Measurements from ENCODE around the gene ZNF225.
"Not testable (repeated sequence)": the region's sequence is repeated elsewhere in the genome, so short reads cannot be mapped to it uniquely, and the experiment has no call there.

The ZNF225 gene

GRCh38 chr19:44113784-44114390, 688 bp downstream of the ZNF225 start:
- peaks cover 0 to 13% (median 6%) of the 10 kb centered on the region in 5 experiments for H3K9me3 ChIP-seq (ENCODE audit: control extremely low read depth in 1 of 5, control insufficient read depth in 4 of 5, insufficient read depth in 2 of 5, low read depth in 1 of 5, low read length in 4 of 5)
- ChIA-PET CTCF (no interaction called here), POLR2A (interaction anchor here (0.6 to 0.8 kb wide), 2 partner anchors 16 to 110 kb away, joined by 3 read pairs; no protein-coding TSS in a partner anchor)
- WGBS (ENCODE audit: insufficient coverage): 9% methylated on average over 12 of the region's 18 CpGs
- H3K27ac ChIP-seq (ENCODE audit: insufficient read depth in 1 of 2, low read depth in 1 of 2, low read length in 2 of 2, poor library complexity in 1 of 2, severe bottlenecking in 2 of 2): peak overlapping the region; percentile 54 to 80
- H3K36me3 ChIP-seq (ENCODE audit: control insufficient read depth in 4 of 4, insufficient read depth in 4 of 4, low read length in 3 of 4): peaks cover 8 to 27% (median 21%) of the 10 kb centered on the region in 4 experiments
- no peaks in the 10 kb centered on the region for H3K27me3 ChIP-seq (replicated peaks in 2 of 5; ENCODE audit: control insufficient read depth in 4 of 5, insufficient read depth in 5 of 5, low read length in 4 of 5)
- H3K4me3 ChIP-seq (ENCODE audit: control insufficient read depth in 1 of 7, extremely low read depth in 1 of 7, insufficient read depth in 4 of 7, low read depth in 2 of 7, low read length in 6 of 7): peak overlapping the region; percentile 73 to 98 (median 92)
- H3K4me1 ChIP-seq (ENCODE audit: control extremely low read depth in 1 of 4, control insufficient read depth in 4 of 4, insufficient read depth in 4 of 4, low read length in 3 of 4): peaks cover 0 to 19% (median 12%) of the 10 kb centered on the region in 4 experiments
- peak in 2 of 3 donors; percentile 2 to 18 for DNase-seq

GRCh38 chr19:44121162-44121561, 8.0 kb downstream of the ZNF225 start:
- POLR2A ChIA-PET; H3K27ac ChIP-seq (ENCODE audit: insufficient read depth in 1 of 2, low read depth in 1 of 2, low read length in 2 of 2, poor library complexity in 1 of 2, severe bottlenecking in 2 of 2); CTCF ChIA-PET; H3K4me1 ChIP-seq (ENCODE audit: control extremely low read depth in 1 of 4, control insufficient read depth in 4 of 4, insufficient read depth in 4 of 4, low read length in 3 of 4); DNase-seq; H3K4me3 ChIP-seq (ENCODE audit: control insufficient read depth in 1 of 7, extremely low read depth in 1 of 7, insufficient read depth in 4 of 7, low read depth in 2 of 7, low read length in 6 of 7); H3K27me3 ChIP-seq (replicated peaks in 2 of 5; ENCODE audit: control insufficient read depth in 4 of 5, insufficient read depth in 5 of 5, low read length in 4 of 5): not testable (repeated sequence)
- Histone ChIP-seq H3K9me3 (ENCODE audit: control extremely low read depth in 1 of 5, control insufficient read depth in 4 of 5, insufficient read depth in 2 of 5, low read depth in 1 of 5, low read length in 4 of 5) (peaks cover 4 to 48% (median 12%) of the 10 kb centered on the region in 5 experiments), H3K36me3 (ENCODE audit: control insufficient read depth in 4 of 4, insufficient read depth in 4 of 4, low read length in 3 of 4) (peaks cover 28 to 81% (median 30%) of the 10 kb centered on the region in 4 experiments)
- 100% methylated on average over 2 of the region's 4 CpGs for WGBS (ENCODE audit: insufficient coverage)

DNA sequence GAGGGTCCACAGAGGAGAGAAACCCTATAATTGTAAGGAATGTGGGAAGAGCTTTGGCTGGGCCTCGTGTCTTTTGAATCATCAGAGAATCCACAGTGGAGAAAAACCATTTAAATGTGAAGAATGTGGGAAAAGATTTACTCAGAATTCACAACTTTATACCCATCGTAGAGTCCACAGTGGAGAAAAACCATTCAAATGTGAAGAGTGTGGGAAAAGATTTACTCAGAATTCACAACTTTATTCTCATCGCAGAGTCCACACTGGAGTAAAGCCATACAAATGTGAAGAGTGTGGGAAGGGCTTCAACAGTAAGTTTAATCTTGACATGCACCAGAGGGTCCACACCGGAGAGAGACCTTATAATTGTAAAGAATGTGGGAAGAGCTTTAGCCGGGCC, 18.8 kb downstream of the ZNF225 start:
- Histone ChIP-seq H3K36me3 (ENCODE audit: control insufficient read depth in 4 of 4, insufficient read depth in 4 of 4, low read length in 3 of 4) (peaks cover 23 to 54% (median 37%) of the 10 kb centered on the region in 4 experiments), H3K4me1 (ENCODE audit: control extremely low read depth in 1 of 4, control insufficient read depth in 4 of 4, insufficient read depth in 4 of 4, low read length in 3 of 4) (no peaks in the 10 kb centered on the region), H3K4me3 (ENCODE audit: control insufficient read depth in 1 of 7, extremely low read depth in 1 of 7, insufficient read depth in 4 of 7, low read depth in 2 of 7, low read length in 6 of 7) (no peak overlapping the region), H3K27ac (ENCODE audit: insufficient read depth in 1 of 2, low read depth in 1 of 2, low read length in 2 of 2, poor library complexity in 1 of 2, severe bottlenecking in 2 of 2) (no peak overlapping the region), H3K27me3 (replicated peaks in 2 of 5; ENCODE audit: control insufficient read depth in 4 of 5, insufficient read depth in 5 of 5, low read length in 4 of 5) (no peaks in the 10 kb centered on the region), H3K9me3 (ENCODE audit: control extremely low read depth in 1 of 5, control insufficient read depth in 4 of 5, insufficient read depth in 2 of 5, low read depth in 1 of 5, low read length in 4 of 5) (peaks cover 21 to 74% (median 38%) of the 10 kb centered on the region in 5 experiments)
- no peak for DNase-seq
- POLR2A ChIA-PET: no interaction called here
- CTCF ChIA-PET: no interaction called here
- WGBS (ENCODE audit: insufficient coverage): 100% methylated on average over 3 of the region's 5 CpGs

DNA sequence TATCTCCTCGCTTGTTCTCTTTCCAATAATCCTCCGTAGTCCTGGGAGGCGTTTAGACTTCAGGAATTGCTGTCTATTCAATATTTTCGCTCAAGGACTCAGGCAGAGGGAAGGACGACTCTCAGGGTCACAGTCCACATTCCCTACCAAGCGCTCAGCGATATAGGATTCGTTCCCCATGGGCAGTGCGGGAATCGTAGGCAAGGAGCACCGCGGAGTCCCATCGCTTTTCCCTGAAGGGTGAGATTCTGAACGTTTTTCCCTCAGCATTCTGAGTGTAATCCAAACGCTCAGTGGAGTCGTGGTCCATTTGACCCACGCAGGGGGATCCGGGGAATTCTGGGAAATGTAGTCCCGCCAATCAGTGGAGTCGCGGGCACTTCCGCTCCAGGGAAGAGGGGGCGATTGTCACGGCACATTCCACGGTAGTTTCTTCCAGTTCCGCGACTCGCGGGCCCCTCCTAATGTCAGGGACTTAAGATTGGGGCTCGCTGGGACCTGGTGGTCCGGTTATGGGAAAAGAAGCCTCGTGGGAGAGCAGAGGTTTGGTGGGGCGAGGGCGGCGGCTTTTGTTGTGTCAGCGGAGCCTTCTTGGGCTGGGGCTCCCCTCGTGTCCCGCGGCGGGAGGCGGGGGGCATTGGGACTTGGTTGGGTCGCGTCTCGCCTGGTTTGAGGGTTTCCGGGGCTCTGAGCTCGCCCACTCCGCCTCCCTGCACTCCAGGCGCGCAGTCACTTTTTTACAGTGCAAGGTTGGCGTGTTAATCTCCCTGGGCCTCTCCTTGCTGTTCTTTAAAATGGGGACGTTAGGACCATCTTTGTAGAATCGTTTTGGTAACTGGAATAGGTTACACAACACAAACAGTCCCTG, 28.2 kb downstream of the ZNF225 start, which contains the start of gene ZNF234:
Gene ZNF234 (plus strand): TSS at position 364 of the 868 bp plus-strand sequence. CDS start 3,079 bp downstream, outside the sequence.
- 1% methylated on average over 41 of the region's 52 CpGs for WGBS (ENCODE audit: insufficient coverage)
- ChIA-PET POLR2A (interaction anchor here (0.6 kb wide), 1 partner anchor 127 kb away, joined by 5 read pairs; no protein-coding TSS in a partner anchor), CTCF (no interaction called here)
- peaks cover 14 to 28% (median 21%) of the 10 kb centered on the region in 4 experiments for H3K36me3 ChIP-seq (ENCODE audit: control insufficient read depth in 4 of 4, insufficient read depth in 4 of 4, low read length in 3 of 4)
- H3K27me3 ChIP-seq (replicated peaks in 2 of 5; ENCODE audit: control insufficient read depth in 4 of 5, insufficient read depth in 5 of 5, low read length in 4 of 5): no peaks in the 10 kb centered on the region
- H3K27ac ChIP-seq (ENCODE audit: insufficient read depth in 1 of 2, low read depth in 1 of 2, low read length in 2 of 2, poor library complexity in 1 of 2, severe bottlenecking in 2 of 2): peak within 1 kb of the TSS; percentile 47 to 80
- H3K4me3 ChIP-seq (ENCODE audit: control insufficient read depth in 1 of 7, extremely low read depth in 1 of 7, insufficient read depth in 4 of 7, low read depth in 2 of 7, low read length in 6 of 7): peak within 1 kb of the TSS; percentile 90 to 99 (median 93)
- H3K9me3 ChIP-seq (ENCODE audit: control extremely low read depth in 1 of 5, control insufficient read depth in 4 of 5, insufficient read depth in 2 of 5, low read depth in 1 of 5, low read length in 4 of 5): peaks cover 0 to 4% (median 4%) of the 10 kb centered on the region in 5 experiments
- peak; percentile 83 to 86 (median 86) for DNase-seq
- peaks cover 0 to 18% (median 11%) of the 10 kb centered on the region in 4 experiments for H3K4me1 ChIP-seq (ENCODE audit: control extremely low read depth in 1 of 4, control insufficient read depth in 4 of 4, insufficient read depth in 4 of 4, low read length in 3 of 4)

- peak in 2 of 3 donors; percentile 28 to 40 for DNase-seq
- Histone ChIP-seq H3K27me3 (replicated peaks in 2 of 5; ENCODE audit: control insufficient read depth in 4 of 5, insufficient read depth in 5 of 5, low read length in 4 of 5) (no peaks in the 10 kb centered on the region), H3K4me1 (ENCODE audit: control extremely low read depth in 1 of 4, control insufficient read depth in 4 of 4, insufficient read depth in 4 of 4, low read length in 3 of 4) (peaks cover 0 to 18% (median 11%) of the 10 kb centered on the region in 4 experiments), H3K9me3 (ENCODE audit: control extremely low read depth in 1 of 5, control insufficient read depth in 4 of 5, insufficient read depth in 2 of 5, low read depth in 1 of 5, low read length in 4 of 5) (peaks cover 0 to 4% (median 4%) of the 10 kb centered on the region in 5 experiments), H3K27ac (ENCODE audit: insufficient read depth in 1 of 2, low read depth in 1 of 2, low read length in 2 of 2, poor library complexity in 1 of 2, severe bottlenecking in 2 of 2) (peak overlapping the region in 1 of 2 experiments; percentile 80), H3K36me3 (ENCODE audit: control insufficient read depth in 4 of 4, insufficient read depth in 4 of 4, low read length in 3 of 4) (peaks cover 14 to 32% (median 22%) of the 10 kb centered on the region in 4 experiments), H3K4me3 (ENCODE audit: control insufficient read depth in 1 of 7, extremely low read depth in 1 of 7, insufficient read depth in 4 of 7, low read depth in 2 of 7, low read length in 6 of 7) (peak overlapping the region; percentile 90 to 99 (median 93))
- POLR2A ChIA-PET: interaction anchor here (0.6 kb wide), 1 partner anchor 127 kb away, joined by 5 read pairs; no protein-coding TSS in a partner anchor
- CTCF ChIA-PET: no interaction called here
- WGBS (ENCODE audit: insufficient coverage): 11% methylated on average over 10 of the region's 13 CpGs
These were observed 28.8 kb downstream of the ZNF225 start for GRCh38 chr19:44142059-44142433.

GRCh38 chr19:44149776-44150175, 36.6 kb downstream of the ZNF225 start:
- 100% methylated on average over 3 of the region's 4 CpGs for WGBS (ENCODE audit: insufficient coverage)
- H3K27me3 ChIP-seq (replicated peaks in 2 of 5; ENCODE audit: control insufficient read depth in 4 of 5, insufficient read depth in 5 of 5, low read length in 4 of 5): no peaks in the 10 kb centered on the region
- peaks cover 31 to 95% (median 63%) of the 10 kb centered on the region in 4 experiments for H3K36me3 ChIP-seq (ENCODE audit: control insufficient read depth in 4 of 4, insufficient read depth in 4 of 4, low read length in 3 of 4)
- no peak overlapping the region for H3K4me3 ChIP-seq (ENCODE audit: control insufficient read depth in 1 of 7, extremely low read depth in 1 of 7, insufficient read depth in 4 of 7, low read depth in 2 of 7, low read length in 6 of 7)
- CTCF ChIA-PET: no interaction called here
- H3K27ac ChIP-seq (ENCODE audit: insufficient read depth in 1 of 2, low read depth in 1 of 2, low read length in 2 of 2, poor library complexity in 1 of 2, severe bottlenecking in 2 of 2): no peak overlapping the region
- no peaks in the 10 kb centered on the region for H3K4me1 ChIP-seq (ENCODE audit: control extremely low read depth in 1 of 4, control insufficient read depth in 4 of 4, insufficient read depth in 4 of 4, low read length in 3 of 4)
- POLR2A ChIA-PET: no interaction called here
- peaks cover 5 to 45% (median 20%) of the 10 kb centered on the region in 5 experiments for H3K9me3 ChIP-seq (ENCODE audit: control extremely low read depth in 1 of 5, control insufficient read depth in 4 of 5, insufficient read depth in 2 of 5, low read depth in 1 of 5, low read length in 4 of 5)
- DNase-seq: no peak

All from common myeloid progenitor, CD34-positive (primary cell).